Karpas-422 (cell line): Measurements from ENCODE around the gene FCGR2B. TPM values are rescaled to one million over a fixed set of nuclear protein-coding genes. Genes with fewer than 3 reads are reported as not detected.

ENCODE experiments used
- DNase-seq: peaks from one replicate; pipeline ENCODE4 v3.0.0-alpha.2; 2015
- H2AFZ ChIP-seq: fragments of 200-600 bp; sonication (generic); 2 replicates; pipeline ENCODE4 v1.6.1; 2014; ENCODE audit warnings: antibody characterized with exemption, low read length, mixed read lengths
- H3K27ac ChIP-seq: fragments of 200-600 bp; sonication (generic); 2 replicates; pipeline ENCODE4 v1.5.1; 2014; ENCODE audit warnings: mild to moderate bottlenecking, low read length, moderate library complexity
- H3K27me3 ChIP-seq: fragments of 200-600 bp; sonication (generic); 2 replicates; pipeline ENCODE4 v1.6.1; 2014; ENCODE audit warnings: low read length, mixed read lengths
- H3K36me3 ChIP-seq: fragments of 200-600 bp; sonication (generic); 2 replicates; pipeline ENCODE4 v1.6.1; 2014; ENCODE audit warnings: low read length, mixed read lengths; ENCODE audit not compliant: insufficient read depth
- H3K4me1 ChIP-seq: fragments of 200-600 bp; sonication (generic); 2 replicates; pipeline ENCODE4 v1.6.1; 2014; ENCODE audit warnings: mild to moderate bottlenecking, low read length, mixed read lengths
- H3K4me2 ChIP-seq: fragments of 200-600 bp; sonication (generic); 2 replicates; pipeline ENCODE4 v1.6.1; 2014; ENCODE audit warnings: low read length, low read depth, mild to moderate bottlenecking; ENCODE audit not compliant: poor library complexity, severe bottlenecking
- H3K4me3 ChIP-seq: fragments of 200-600 bp; sonication (generic); 2 replicates; pipeline ENCODE4 v1.5.1; 2014; ENCODE audit warnings: mild to moderate bottlenecking, antibody characterized with exemption, low read length, mixed read lengths
- H3K79me2 ChIP-seq: fragments of 200-600 bp; sonication (generic); 2 replicates; pipeline ENCODE4 v1.6.1; 2014; ENCODE audit warnings: mild to moderate bottlenecking, low read length, mixed read lengths
- H3K9ac ChIP-seq: fragments of 200-600 bp; sonication (generic); 2 replicates; pipeline ENCODE4 v1.6.0; 2014; ENCODE audit warnings: low read length
- H3K9me2 ChIP-seq: fragments of 200-600 bp; sonication (generic), shearing (Covaris generic); replicated peaks from 2 replicates; pipeline ENCODE4 v1.6.0; 2014; ENCODE audit warnings: mild to moderate bottlenecking, low read length, moderate library complexity; ENCODE audit not compliant: insufficient read depth
- H3K9me3 ChIP-seq: fragments of 300-700, 200-600 bp; sonication (generic); 2 replicates; pipeline ENCODE4 v1.6.1; 2014; ENCODE audit warnings: low read length, mixed read lengths
- H4K20me1 ChIP-seq: fragments of 200-600 bp; sonication (generic); 2 replicates; pipeline ENCODE4 v1.6.1; 2014; ENCODE audit warnings: mild to moderate bottlenecking, antibody characterized with exemption, low read length, low read depth; ENCODE audit not compliant: insufficient read depth
- small RNA-seq: library from RNA; depleted of rRNA; stranded (forward); fragments of <200 nt; gene quantifications from one replicate; pipeline ENCODE3, GENCODE V24; 2014
- total RNA-seq: library from RNA; depleted of rRNA; stranded (reverse); fragments of >200 nt; shearing (Covaris generic); gene quantifications from 2 replicates; pipeline ENCODE4 v1.2.3, GENCODE V29; 2014; ENCODE audit warnings: low replicate concordance; rRNA removed

Gene FCGR2B
- total RNA-seq, 1 experiment from 2014 or later = 581 TPM

DNA sequence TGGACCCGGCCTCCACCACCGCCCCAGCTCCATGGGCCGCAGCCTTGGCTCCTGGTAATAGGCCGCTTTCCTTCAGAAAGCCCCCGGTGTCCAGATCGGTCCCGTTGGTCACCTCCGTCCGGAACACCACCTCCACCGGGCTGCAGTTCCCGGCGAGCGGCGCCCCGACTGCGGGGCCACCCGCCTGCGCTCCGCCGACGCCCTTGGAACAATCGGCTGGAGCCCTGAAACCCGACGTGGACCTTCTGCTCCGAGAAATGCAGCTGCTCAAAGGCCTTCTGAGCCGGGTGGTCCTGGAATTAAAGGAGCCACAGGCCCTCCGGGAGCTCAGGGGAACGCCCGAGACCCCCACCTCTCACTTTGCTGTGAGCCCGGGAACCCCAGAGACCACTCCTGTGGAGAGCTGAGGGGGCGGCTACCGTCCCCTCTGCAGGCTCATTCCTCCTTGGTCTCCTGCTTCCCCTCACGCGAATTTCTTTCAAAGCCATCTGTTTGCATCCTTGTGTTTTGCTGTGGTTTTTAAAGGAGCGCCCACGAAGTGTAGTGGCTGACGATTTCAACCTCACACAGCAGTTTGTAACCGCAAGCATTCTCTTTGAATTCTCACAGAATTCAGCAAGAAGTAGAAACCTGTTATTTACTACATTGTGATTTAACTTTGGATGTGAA, 64.4 kb downstream of the FCGR2B start:
- H3K79me2 ChIP-seq = peaks cover 12% of the 10 kb centered on the region
- no peaks in the 10 kb centered on the region for H3K9me2 ChIP-seq
- H3K4me3 ChIP-seq = no peak overlapping the region
- DNase-seq = peak; percentile 56
- no peaks in the 10 kb centered on the region for H3K9me3 ChIP-seq
- peaks cover 59% of the 10 kb centered on the region for H3K4me1 ChIP-seq
- H2AFZ ChIP-seq = no peak overlapping the region
- H3K27ac ChIP-seq = peak overlapping the region; percentile 28
- H3K36me3 ChIP-seq = peaks cover 47% of the 10 kb centered on the region
- peaks cover 55% of the 10 kb centered on the region for H4K20me1 ChIP-seq
- no peaks in the 10 kb centered on the region for H3K27me3 ChIP-seq
- H3K4me2 ChIP-seq = peak overlapping the region; percentile 5
- no peak overlapping the region for H3K9ac ChIP-seq

Small RNA genes lying within 50 kb of the gene (small RNA-seq; reads per million reads assigned to genes)
- gene RF00019 = not detected

Other genes with a start within 250 kb of the FCGR2B start
- gene FCGR2A, start 157.7 kb upstream of the FCGR2B start, total RNA-seq = 3.9 and 4.6 TPM in 2 replicates
- gene HSPA6, start 138.6 kb upstream of the FCGR2B start, total RNA-seq = 14.6 and 31.9 TPM in 2 replicates
- gene FCGR3A, start 113.3 kb upstream of the FCGR2B start, total RNA-seq = not detected in 2 replicates
- gene FCGR3B, start 32.0 kb upstream of the FCGR2B start, total RNA-seq = not detected in 2 replicates
- gene FCRLA, start 44.1 kb downstream of the FCGR2B start, total RNA-seq = 637 and 924 TPM in 2 replicates
- 937 and 1,205 TPM in 2 replicates for gene FCRLB, start 58.4 kb downstream of the FCGR2B start, total RNA-seq
- 87.8 and 102 TPM in 2 replicates for gene DUSP12, start 86.6 kb downstream of the FCGR2B start, total RNA-seq
- 21.6 and 36.5 TPM in 2 replicates for gene ATF6, start 103.2 kb downstream of the FCGR2B start, total RNA-seq